NT2/D1 (cell line): ENCODE measurements around the gene SLF1.

ENCODE experiments used
- DNase-seq: peaks from one replicate; pipeline ENCODE4 v3.0.0-alpha.2; 2011; ENCODE audit warnings: low read depth, low spot score
- H3K27me3 ChIP-seq: 2 replicates; pipeline ENCODE4 v1.6.0; 2011; ENCODE audit warnings: mild to moderate bottlenecking; ENCODE audit not compliant: insufficient read length, insufficient read depth
- H3K36me3 ChIP-seq: 2 replicates; pipeline ENCODE4 v1.6.1; 2011; ENCODE audit warnings: mild to moderate bottlenecking, low read length, mixed read lengths; ENCODE audit not compliant: insufficient read depth, insufficient read length
- H3K4me1 ChIP-seq: 2 replicates; pipeline ENCODE4 v1.5.1; 2011; ENCODE audit not compliant: insufficient read depth, insufficient read length
- H3K4me3 ChIP-seq: 2 replicates; pipeline ENCODE4 v1.5.1; 2011; ENCODE audit warnings: low read depth; ENCODE audit not compliant: insufficient read length
- H3K9ac ChIP-seq: 2 replicates; pipeline ENCODE4 v1.6.0; 2011; ENCODE audit warnings: low read depth; ENCODE audit not compliant: insufficient read length
- H3K9me3 ChIP-seq: 2 replicates; pipeline ENCODE4 v1.5.1; 2011; ENCODE audit warnings: mild to moderate bottlenecking, low read length; ENCODE audit not compliant: insufficient read depth
- SUZ12 ChIP-seq: IDR thresholded peaks from 2 replicates; pipeline ENCODE4 v1.6.1; 2011; ENCODE audit not compliant: insufficient read length, insufficient read depth; ENCODE audit errors: extremely low read depth
- YY1 ChIP-seq: IDR thresholded peaks from 2 replicates; pipeline ENCODE4 v1.6.1; 2011; ENCODE audit not compliant: insufficient read length, insufficient read depth
- ZNF274 ChIP-seq: IDR thresholded peaks from 2 replicates; pipeline ENCODE4 v1.6.1; 2011; ENCODE audit warnings: mild to moderate bottlenecking, low read depth, low read length

The SLF1 gene

DNA sequence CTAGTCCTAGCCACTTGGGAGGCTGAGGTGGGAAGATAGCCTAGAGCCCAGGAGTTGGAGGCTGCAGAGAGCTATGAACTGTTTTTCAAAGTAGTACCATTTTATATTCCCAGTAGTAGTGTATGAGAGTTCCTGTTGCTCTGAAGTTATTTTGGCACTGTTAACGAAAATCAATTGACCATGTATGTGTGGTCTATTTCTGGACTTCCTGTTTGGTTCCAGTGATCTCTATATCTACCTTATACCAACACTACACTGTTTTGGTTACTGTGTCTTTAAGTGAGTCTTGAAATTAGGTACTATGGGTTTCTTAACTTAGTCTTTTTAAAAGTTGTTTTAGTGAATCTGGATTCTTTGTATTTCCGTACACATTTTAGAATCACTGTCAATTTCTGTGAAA is 13.6 kb downstream of the SLF1 start:
- TF ChIP-seq YY1 (no peak), ZNF274 (no peak), SUZ12 (no peak)
- no peak overlapping the region for H3K9ac ChIP-seq
- H3K27me3 ChIP-seq: no peaks in the 10 kb centered on the region
- no peaks in the 10 kb centered on the region; the same call in 1 of the 2 replicates for H3K9me3 ChIP-seq
- DNase-seq: no peak
- peaks cover 16% of the 10 kb centered on the region for H3K36me3 ChIP-seq
- H3K4me1 ChIP-seq: no peaks in the 10 kb centered on the region
- H3K4me3 ChIP-seq: no peak overlapping the region

DNA sequence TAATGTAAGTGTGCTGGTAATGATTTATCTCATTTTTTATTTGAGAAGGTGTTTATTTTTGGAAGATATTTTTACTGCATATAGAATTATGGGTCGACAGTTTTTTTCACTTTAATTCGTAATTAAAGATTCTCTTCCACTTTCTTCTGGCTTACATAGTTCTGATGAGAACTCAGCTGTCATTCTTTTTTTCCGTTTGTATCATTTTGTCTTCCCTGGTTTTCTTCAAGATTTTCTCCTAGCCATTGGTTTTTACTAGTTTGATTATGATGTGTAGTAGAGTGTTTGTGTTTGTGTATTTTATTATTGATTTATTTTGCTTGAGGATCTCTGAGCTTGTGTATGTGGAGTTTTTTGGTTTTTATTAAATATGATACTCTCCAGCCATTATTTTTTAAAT is 21.7 kb downstream of the SLF1 start:
- no peak overlapping the region for H3K9ac ChIP-seq
- H3K36me3 ChIP-seq: peaks cover 15% of the 10 kb centered on the region
- H3K9me3 ChIP-seq: peaks cover 10% of the 10 kb centered on the region
- no peak overlapping the region for H3K4me3 ChIP-seq
- no peaks in the 10 kb centered on the region for H3K27me3 ChIP-seq
- H3K4me1 ChIP-seq: no peaks in the 10 kb centered on the region
- DNase-seq: no peak
- TF ChIP-seq YY1 (no peak), ZNF274 (no peak), SUZ12 (no peak)

DNA sequence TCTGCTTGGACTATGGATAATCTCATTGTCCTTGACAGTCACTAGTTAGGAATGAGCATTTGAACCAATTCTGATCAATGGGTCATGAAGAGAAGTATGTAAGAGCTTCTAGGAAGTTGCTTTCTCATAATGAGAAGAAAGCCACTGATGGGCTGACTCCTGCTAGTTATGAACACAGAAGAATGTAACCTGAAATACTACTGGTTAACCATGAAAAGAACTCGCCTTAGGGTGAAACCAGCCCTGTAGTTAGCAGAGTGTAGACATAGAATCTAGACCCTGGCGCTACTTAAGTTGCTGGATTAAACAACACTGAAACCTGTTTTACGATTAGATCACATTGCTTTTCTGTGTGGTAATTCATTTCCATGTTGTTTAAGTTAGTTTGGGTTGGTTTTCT is 26.6 kb downstream of the SLF1 start:
- Histone ChIP-seq H3K4me1 (no peaks in the 10 kb centered on the region), H3K9ac (no peak overlapping the region), H3K27me3 (no peaks in the 10 kb centered on the region), H3K4me3 (no peak overlapping the region), H3K36me3 (peaks cover 17% of the 10 kb centered on the region), H3K9me3 (peaks cover 3% of the 10 kb centered on the region; the same call in 1 of the 2 replicates)
- DNase-seq: no peak
- TF ChIP-seq SUZ12 (no peak), ZNF274 (no peak), YY1 (no peak)

DNA sequence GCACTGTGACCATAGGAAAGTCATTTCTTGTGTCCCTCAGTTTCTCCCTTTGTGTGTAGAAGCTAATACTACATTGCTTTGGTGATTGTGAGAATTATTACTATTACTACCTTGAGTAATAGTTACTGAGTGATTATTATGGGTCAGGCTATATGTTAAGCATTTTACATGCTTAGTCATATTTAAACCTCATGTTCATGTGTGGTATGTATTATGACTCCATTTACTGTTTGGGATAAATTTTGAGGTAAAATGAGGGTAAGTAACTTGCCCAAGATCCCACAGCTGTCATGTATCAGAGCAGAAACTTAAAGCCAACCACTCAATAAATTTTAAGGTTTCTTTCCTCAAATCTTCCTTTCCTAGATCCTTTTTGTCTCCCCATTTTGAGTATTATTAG is 28.3 kb downstream of the SLF1 start:
- TF ChIP-seq YY1: no peak
- no peak for TF ChIP-seq ZNF274
- TF ChIP-seq SUZ12: no peak
- Histone ChIP-seq H3K36me3 (peaks cover 15% of the 10 kb centered on the region), H3K4me1 (no peaks in the 10 kb centered on the region), H3K9ac (no peak overlapping the region), H3K9me3 (no peaks in the 10 kb centered on the region), H3K27me3 (no peaks in the 10 kb centered on the region), H3K4me3 (no peak overlapping the region)
- no peak for DNase-seq

DNA sequence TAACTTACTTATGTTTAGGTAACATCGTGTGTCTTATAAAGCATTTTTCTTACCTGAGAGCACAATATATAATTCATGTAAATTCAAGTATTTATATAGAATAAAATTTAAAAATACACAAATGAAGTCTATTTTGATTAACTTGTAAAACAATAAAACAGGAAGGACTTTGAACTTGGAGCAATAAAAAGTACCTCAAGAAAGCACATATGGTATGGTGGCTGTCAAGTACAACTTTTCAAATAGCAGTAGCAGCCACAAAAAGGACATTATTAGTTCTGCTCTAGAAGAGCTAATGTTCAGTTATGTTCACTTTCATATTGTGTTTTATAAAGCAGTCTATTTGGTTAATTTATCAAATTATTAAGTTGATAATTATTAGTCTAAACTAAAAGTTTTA is 31.4 kb downstream of the SLF1 start:
- Histone ChIP-seq H3K4me3 (no peak overlapping the region), H3K9ac (no peak overlapping the region), H3K9me3 (no peaks in the 10 kb centered on the region), H3K27me3 (no peaks in the 10 kb centered on the region), H3K4me1 (no peaks in the 10 kb centered on the region), H3K36me3 (peaks cover 19% of the 10 kb centered on the region)
- no peak for DNase-seq
- TF ChIP-seq SUZ12: no peak
- TF ChIP-seq ZNF274: no peak
- no peak for TF ChIP-seq YY1

DNA sequence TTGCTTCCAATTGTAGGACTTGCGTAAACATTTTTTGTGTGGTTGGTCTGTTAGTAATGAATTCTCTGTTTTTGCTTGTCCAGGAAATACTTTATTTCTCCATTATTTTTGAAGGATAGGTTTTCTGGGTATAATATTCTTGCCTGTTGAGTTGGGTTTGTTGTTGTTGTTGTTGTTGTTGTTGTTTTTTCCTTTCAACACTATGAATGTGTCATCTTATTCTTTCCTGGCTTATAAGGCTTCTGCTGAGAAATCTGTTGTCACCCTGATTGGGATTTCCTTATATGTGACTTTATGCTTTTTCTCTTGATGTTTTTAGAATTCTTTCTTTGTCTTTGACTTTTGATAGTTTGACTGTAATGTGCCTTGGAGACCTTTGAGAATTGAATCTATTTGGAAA is 39.8 kb downstream of the SLF1 start:
- no peak for DNase-seq
- H3K36me3 ChIP-seq: peaks cover 16% of the 10 kb centered on the region

DNA sequence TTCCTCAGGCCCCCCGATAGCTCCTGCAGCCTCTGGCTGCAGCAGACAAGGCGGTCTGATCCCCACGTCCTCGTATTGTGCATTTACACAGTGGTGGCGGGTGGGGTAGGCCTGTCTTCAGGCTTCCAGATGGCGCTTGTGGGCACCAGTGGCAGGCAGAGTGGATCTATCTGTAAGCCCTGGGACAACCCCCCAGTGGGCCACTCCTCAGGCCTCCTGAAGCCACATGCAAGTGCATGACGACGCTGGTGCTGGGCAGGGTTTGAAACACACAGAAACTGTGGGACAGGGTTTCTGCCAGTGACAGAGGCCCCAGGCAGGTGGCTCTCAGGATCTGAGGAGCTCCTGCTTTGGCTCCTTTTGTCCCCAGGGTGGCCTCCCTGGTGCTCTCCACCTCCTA is 42.0 kb downstream of the SLF1 start:
- Histone ChIP-seq H3K4me3 (no peak overlapping the region), H3K9ac (no peak overlapping the region), H3K9me3 (peaks cover 22% of the 10 kb centered on the region), H3K36me3 (peaks cover 14% of the 10 kb centered on the region), H3K4me1 (no peaks in the 10 kb centered on the region), H3K27me3 (no peaks in the 10 kb centered on the region)
- TF ChIP-seq ZNF274: no peak
- no peak for TF ChIP-seq YY1
- TF ChIP-seq SUZ12: no peak
- no peak for DNase-seq

More for the DNA sequence above, 39.8 kb downstream of the SLF1 start:
- H3K9ac ChIP-seq: no peak overlapping the region
- H3K9me3 ChIP-seq: peaks cover 26% of the 10 kb centered on the region
- no peaks in the 10 kb centered on the region for H3K4me1 ChIP-seq
- no peaks in the 10 kb centered on the region for H3K27me3 ChIP-seq
- no peak overlapping the region for H3K4me3 ChIP-seq
- TF ChIP-seq YY1 (no peak), SUZ12 (no peak), ZNF274 (no peak)
